Activated naive CD4-positive, alpha-beta T cell (primary cell): ENCODE measurements around the gene GAB2.
"Not testable (repeated sequence)": the region's sequence is repeated elsewhere in the genome, so short reads cannot be mapped to it uniquely, and the experiment has no call there.

Experiments
- DNase-seq, 4 experiments: peaks; one replicate each; lab custom pipeline; 2025; lab: John Stamatoyannopoulos, UW

Gene GAB2

DNA sequence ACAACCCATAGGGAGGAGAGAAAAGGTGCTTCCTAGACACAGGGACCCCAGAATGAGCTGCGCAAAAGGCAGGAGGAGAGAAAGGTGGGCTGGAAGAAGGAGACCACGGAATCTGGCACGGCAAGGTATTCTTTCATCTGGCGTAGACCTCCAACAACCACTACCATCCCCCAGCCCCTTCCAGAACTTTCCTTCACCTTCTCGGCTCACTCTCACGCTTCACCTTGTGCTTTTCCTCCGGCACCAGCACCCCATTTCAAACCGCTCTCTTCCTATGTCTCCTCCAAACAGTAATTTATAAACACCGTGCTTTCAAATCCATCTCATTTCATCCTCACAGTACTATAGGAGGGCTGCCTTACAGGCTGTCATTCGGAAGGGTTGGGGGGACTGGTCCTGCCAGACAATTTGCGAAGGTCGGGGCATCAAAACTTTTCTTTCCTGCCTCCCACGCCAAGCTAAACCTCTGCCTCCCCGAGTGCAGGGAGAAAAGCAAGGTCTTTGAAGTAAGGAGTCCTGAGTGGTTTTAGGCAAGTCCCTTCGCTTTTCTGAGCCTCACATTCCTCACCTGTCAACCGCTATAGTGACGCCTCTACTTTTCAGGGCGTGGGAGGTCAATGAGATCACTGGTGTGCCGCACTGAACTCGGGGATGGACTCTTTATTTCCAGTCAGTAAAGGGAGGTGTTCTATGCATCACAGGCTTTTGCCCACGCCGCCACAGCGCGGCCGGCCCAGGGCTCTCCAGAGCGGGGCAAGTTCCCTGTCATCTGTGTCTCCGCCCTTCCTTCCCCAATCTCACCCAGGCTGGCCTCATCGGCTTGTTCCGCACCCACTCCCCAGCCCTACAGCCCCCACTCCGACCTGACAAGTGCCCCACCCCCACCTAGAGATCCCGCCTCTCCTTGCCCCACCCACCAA lies 230.0 kb downstream of the GAB2 start:
- DNase-seq, result peak in 1 of 4 experiments; percentile 67

GRCh38 chr11:78181185-78181584 lies 236.4 kb downstream of the GAB2 start:
- DNase-seq, result no peak

DNA sequence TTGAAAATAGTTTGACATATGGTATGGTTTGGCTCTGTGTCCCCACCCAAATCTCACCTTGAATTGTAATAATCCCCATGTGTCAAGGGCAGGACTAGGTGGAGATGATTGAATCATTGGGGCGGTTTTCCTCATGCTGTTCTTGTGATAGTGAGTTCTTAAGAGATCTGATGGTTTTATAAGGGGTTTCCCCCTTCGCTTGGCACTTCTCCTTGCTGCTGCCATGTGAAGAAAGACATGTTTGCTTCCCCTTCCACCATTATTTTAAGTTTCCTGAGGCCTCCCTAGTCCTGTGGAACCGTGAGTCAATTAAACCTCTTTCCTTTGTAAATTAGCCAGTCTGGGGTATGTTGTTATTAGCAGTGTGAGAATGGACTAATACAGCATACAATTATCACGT lies 236.9 kb downstream of the GAB2 start:
- DNase-seq, result no peak

- no peak for DNase-seq
These were observed 238.1 kb downstream of the GAB2 start for GRCh38 chr11:78179459-78180071.

GRCh38 chr11:78177216-78177615 lies 240.4 kb downstream of the GAB2 start:
- DNase-seq, result no peak

- no peak for DNase-seq
These were observed 240.9 kb downstream of the GAB2 start for GRCh38 chr11:78176605-78177141.

GRCh38 chr11:78175862-78176261 lies 241.8 kb downstream of the GAB2 start:
- not testable (repeated sequence) for DNase-seq

DNA sequence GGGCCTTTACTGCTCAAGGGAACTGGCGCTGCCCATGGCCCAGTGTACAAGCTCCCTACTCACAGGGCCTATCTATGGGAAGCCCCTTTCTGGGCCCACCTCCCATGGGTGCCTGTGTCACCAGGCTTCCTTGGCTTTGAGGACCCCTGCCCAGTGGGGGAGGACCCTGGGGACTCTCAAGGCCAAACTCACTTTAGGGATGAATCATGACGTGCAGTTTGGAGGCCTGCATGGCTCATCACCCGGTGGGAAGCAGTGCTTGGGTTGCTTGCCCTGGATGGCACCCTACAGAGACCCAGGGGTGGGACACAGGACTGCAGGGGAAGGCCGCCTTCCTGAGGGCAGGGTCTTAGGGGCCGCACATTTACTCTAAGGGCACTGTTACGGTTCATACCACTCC lies 245.7 kb downstream of the GAB2 start:
- DNase-seq, result no peak

DNA sequence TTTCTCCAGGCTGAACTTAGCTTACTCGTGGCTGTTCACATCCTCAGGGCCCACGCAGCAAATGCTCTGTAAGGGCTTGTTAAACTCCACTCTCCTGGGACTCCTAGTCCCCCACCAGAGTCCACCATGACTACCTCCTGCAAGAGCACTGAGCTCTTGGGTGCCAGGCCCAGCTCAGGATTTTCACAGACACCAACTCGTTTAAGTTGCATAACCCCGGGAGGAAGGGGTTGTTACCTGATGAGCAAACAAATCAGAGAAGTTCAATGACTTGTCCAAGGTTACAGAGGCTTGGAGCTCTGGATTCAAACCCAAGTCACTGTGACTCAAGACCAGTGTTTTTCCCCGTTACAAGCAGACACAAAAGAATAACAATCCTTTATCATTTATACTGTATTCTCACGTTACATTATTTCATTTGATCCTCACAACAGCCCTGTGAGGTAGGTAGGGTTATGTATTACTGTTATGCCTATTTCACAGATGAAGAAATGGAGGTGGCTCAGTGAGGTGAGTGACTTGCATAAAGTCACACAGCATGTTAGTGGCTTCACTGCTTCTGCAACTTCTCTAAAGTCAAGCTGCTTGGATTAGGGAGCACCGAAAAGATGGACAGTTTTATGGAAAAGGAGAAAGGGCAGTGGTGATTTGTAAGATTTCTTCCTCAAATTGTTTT lies 246.6 kb downstream of the GAB2 start:
- DNase-seq, result no peak

GRCh38 chr11:78170413-78170812 lies 247.2 kb downstream of the GAB2 start:
- DNase-seq, result no peak

DNA sequence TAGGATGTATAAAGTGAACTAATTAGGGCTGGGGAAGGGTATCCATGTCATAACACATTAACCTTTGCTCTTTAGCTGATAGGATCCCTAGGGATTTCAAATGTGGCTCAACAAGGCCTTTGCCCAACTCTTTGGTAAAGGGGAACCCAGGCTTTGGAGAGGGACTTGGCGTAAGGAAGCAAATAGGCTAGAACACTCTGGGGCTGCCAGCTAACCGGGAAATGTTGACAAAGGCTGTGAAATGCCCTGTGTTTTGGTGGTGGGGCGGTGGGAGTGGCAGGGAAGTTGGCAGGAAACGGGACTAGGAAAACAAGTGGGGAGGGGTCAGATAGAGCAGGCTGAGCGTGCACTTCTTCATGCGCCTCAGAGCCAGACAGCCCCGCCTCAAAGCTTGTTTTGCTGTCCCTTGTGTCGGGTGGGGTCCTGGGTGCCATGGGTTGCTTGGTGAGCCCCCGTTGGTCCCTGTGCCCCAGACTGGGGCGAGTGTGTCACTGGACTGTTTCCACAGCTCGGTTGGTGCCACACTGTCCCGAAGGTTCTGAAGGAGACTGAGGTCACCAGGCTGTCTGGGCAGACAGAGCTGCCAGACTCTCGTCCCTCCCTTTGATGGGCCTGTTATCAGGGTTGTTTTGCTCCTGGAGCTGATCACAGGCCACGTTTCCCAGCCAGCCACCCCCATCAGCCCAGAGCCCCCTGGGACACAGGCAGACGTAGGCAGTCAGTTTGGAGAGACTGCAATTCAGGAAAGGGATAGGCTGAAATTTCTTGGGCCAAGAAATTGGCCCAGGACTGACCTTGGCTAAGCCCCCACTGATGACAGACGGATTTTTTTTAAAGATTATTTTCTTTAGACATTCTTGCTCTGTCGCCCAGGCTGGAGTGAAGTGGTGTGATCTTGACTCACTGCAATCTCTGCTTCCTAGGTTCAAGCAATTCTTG lies 248.8 kb downstream of the GAB2 start:
- no peak for DNase-seq

GRCh38 chr11:78166855-78167469 lies 250.7 kb downstream of the GAB2 start:
- no peak for DNase-seq
